ENCODE measurements around the gene OSBPL10.

- no peak for TF ChIP-seq SIN3A (conservative IDR thresholded peaks at IDR 0.05 in 1 of 2, IDR thresholded peaks at IDR 0.05 in 1 of 2; ENCODE audit: low read depth in 1 of 2, low read length in 2 of 2)
- no peak for TF ChIP-seq EZH2 (IDR thresholded peaks at IDR 0.05; ENCODE audit: low read depth, low read length, severe bottlenecking)
- no peak for TF ChIP-seq CTCF (IDR thresholded peaks at IDR 0.05; ENCODE audit: control extremely low read depth in 1 of 3, insufficient read depth in 1 of 3, low read depth in 1 of 3, low read length in 3 of 3)
- TF ChIP-seq CEBPB (IDR thresholded peaks at IDR 0.05; ENCODE audit: low read depth, low read length), result no peak
- TF ChIP-seq POLR2AphosphoS5 (IDR thresholded peaks at IDR 0.05; ENCODE audit: low read depth, low read length), result no peak
- TF ChIP-seq ASH2L (IDR thresholded peaks at IDR 0.05; ENCODE audit: low read length), result no peak
- no peak for TF ChIP-seq KDM1A (IDR thresholded peaks at IDR 0.05; ENCODE audit: borderline replicate concordance, low read length)
- no peak for TF ChIP-seq SP1 (IDR thresholded peaks at IDR 0.05; ENCODE audit: low read depth, low read length)
- TF ChIP-seq TCF12 (IDR thresholded peaks at IDR 0.05; ENCODE audit: low read depth, low read length), result no peak
Measured at GRCh38 chr3:31952205-31952604, 28.9 kb downstream of the OSBPL10 start.
